ENCODE measurements around the gene VPS13A. TPM values are rescaled to one million over a fixed set of nuclear protein-coding genes. Genes with fewer than 3 reads are reported as not detected.
A peak's percentile ranks its signal among the peaks of the same experiment; 100 is the strongest.

Gene VPS13A
- 10 to 100 TPM; 40.9 to 42.3 TPM for total RNA-seq

GRCh38 chr9:77177143-77177893 is at the start of gene VPS13A:
Gene VPS13A (plus strand): TSS chr9:77177534. CDS start chr9:77177705, 171 bp downstream.
- Mint-ChIP-seq H3K27ac (peak within 1 kb of the TSS; percentile 80), H3K9me3 (no peaks in the 10 kb centered on the region), H3K36me3 (ENCODE audit: low read depth) (peaks cover 6% of the 10 kb centered on the region), H3K27me3 (peaks cover 2% of the 10 kb centered on the region), H3K4me3 (peak within 1 kb of the TSS; percentile 88), H3K4me1 (peaks cover 25% of the 10 kb centered on the region)
- peak; percentile 94 for DNase-seq
- ChIA-PET CTCF (interaction anchor here (0.8 to 3.6 kb wide), 2 partner anchors 10 to 256 kb away, joined by 3 to 31 read pairs; no protein-coding TSS in a partner anchor), POLR2A (interaction anchor here (0.8 to 1.6 kb wide), 3 partner anchors 11 to 299 kb away, joined by 3 to 8 read pairs (median 5); no protein-coding TSS in a partner anchor)

- POLR2A ChIA-PET = no interaction called here
- Mint-ChIP-seq H3K9me3 (no peaks in the 10 kb centered on the region), H3K36me3 (ENCODE audit: low read depth) (no peaks in the 10 kb centered on the region), H3K27me3 (peaks cover 11% of the 10 kb centered on the region), H3K4me3 (no peak overlapping the region), H3K4me1 (no peaks in the 10 kb centered on the region), H3K27ac (no peak overlapping the region)
- no peak for DNase-seq
- CTCF ChIA-PET = no interaction called here
Observed at GRCh38 chr9:77128125-77128789, 49.1 kb upstream of the VPS13A start.

DNA sequence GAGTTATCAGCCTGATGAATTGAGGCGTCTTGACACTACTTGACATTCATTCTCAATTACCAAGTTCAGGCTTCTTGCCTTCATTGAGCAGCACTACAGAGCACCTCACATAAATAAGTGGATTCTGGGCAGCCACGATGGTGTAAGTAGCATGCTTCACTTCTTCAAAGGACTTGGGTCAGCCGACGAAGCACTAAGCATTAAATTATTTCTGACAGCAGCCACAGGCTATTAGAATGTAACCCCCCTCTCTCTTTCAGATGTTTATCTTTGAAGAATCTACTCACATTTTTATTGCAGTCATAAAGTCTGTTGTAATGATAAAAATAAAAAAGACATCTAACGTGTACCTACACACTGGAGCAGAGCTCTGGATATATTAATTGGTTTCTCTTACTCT is 45.9 kb upstream of the VPS13A start:
- ChIA-PET POLR2A (no interaction called here), CTCF (no interaction called here)
- H3K36me3 Mint-ChIP-seq (ENCODE audit: low read depth) = no peaks in the 10 kb centered on the region

DNA sequence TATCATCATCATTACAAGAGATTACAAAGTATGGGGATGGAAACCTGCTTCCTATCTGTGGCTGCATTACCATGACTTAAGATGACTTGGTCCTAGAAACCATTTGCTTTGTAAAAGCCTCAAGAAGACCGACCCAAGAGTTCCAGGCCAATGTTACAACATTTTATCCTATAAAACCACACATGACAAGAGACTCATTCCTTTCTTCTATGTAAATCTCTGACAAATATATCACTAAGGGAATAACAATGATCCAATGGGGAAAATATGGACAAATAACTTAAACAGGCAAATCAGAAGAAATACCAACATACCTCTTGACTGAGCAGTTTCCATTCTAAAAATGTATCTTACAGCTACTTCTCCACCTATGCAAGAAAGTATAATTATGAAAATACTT is 44.3 kb upstream of the VPS13A start:
- POLR2A ChIA-PET = no interaction called here
- Mint-ChIP-seq H3K4me1 (no peaks in the 10 kb centered on the region), H3K4me3 (no peak overlapping the region), H3K27me3 (peaks cover 10% of the 10 kb centered on the region), H3K36me3 (ENCODE audit: low read depth) (no peaks in the 10 kb centered on the region), H3K9me3 (no peaks in the 10 kb centered on the region), H3K27ac (no peak overlapping the region)
- CTCF ChIA-PET = no interaction called here
- no peak for DNase-seq

More for the DNA sequence above, 45.9 kb upstream of the VPS13A start:
- Mint-ChIP-seq H3K9me3 (no peaks in the 10 kb centered on the region), H3K27ac (no peak overlapping the region), H3K4me3 (no peak overlapping the region), H3K4me1 (no peaks in the 10 kb centered on the region), H3K27me3 (peaks cover 10% of the 10 kb centered on the region)
- no peak for DNase-seq

GRCh38 chr9:77142366-77142765 is 35.0 kb upstream of the VPS13A start:
- no peak for DNase-seq
- Mint-ChIP-seq H3K36me3 (ENCODE audit: low read depth) (no peaks in the 10 kb centered on the region), H3K4me1 (no peaks in the 10 kb centered on the region), H3K27ac (no peak overlapping the region), H3K4me3 (no peak overlapping the region), H3K27me3 (no peaks in the 10 kb centered on the region), H3K9me3 (no peaks in the 10 kb centered on the region)
- ChIA-PET CTCF (no interaction called here), POLR2A (no interaction called here)

GRCh38 chr9:77149879-77150278 is 27.5 kb upstream of the VPS13A start:
- ChIA-PET POLR2A (no interaction called here), CTCF (no interaction called here)
- DNase-seq = no peak
- Mint-ChIP-seq H3K9me3 (no peaks in the 10 kb centered on the region), H3K4me3 (no peak overlapping the region), H3K27ac (no peak overlapping the region), H3K4me1 (no peaks in the 10 kb centered on the region), H3K27me3 (peaks cover 8% of the 10 kb centered on the region), H3K36me3 (ENCODE audit: low read depth) (no peaks in the 10 kb centered on the region)

GRCh38 chr9:77152289-77152688 is 25.0 kb upstream of the VPS13A start:
- H3K27ac Mint-ChIP-seq = no peak overlapping the region
- POLR2A ChIA-PET = no interaction called here
- H3K4me3 Mint-ChIP-seq = no peak overlapping the region

GRCh38 chr9:77156646-77157371 is 20.5 kb upstream of the VPS13A start:
- no peaks in the 10 kb centered on the region for H3K4me1 Mint-ChIP-seq
- POLR2A ChIA-PET = no interaction called here
- H3K36me3 Mint-ChIP-seq (ENCODE audit: low read depth) = no peaks in the 10 kb centered on the region
- CTCF ChIA-PET = interaction anchor here (1.0 kb wide), 1 partner anchor 10 kb away, joined by 4 read pairs; no protein-coding TSS in a partner anchor
- peaks cover 18% of the 10 kb centered on the region for H3K27me3 Mint-ChIP-seq
- no peak for DNase-seq
- no peaks in the 10 kb centered on the region for H3K9me3 Mint-ChIP-seq
- no peak overlapping the region for H3K27ac Mint-ChIP-seq
- H3K4me3 Mint-ChIP-seq = no peak overlapping the region

More at GRCh38 chr9:77152289-77152688, 25.0 kb upstream of the VPS13A start:
- CTCF ChIA-PET = interaction anchor here (0.6 to 1.8 kb wide), 4 partner anchors 18 to 342 kb away, joined by 3 to 9 read pairs (median 4); no protein-coding TSS in a partner anchor
- no peaks in the 10 kb centered on the region for H3K36me3 Mint-ChIP-seq (ENCODE audit: low read depth)
- no peak for DNase-seq
- no peaks in the 10 kb centered on the region for H3K9me3 Mint-ChIP-seq
- H3K4me1 Mint-ChIP-seq = no peaks in the 10 kb centered on the region
- peaks cover 12% of the 10 kb centered on the region for H3K27me3 Mint-ChIP-seq

DNA sequence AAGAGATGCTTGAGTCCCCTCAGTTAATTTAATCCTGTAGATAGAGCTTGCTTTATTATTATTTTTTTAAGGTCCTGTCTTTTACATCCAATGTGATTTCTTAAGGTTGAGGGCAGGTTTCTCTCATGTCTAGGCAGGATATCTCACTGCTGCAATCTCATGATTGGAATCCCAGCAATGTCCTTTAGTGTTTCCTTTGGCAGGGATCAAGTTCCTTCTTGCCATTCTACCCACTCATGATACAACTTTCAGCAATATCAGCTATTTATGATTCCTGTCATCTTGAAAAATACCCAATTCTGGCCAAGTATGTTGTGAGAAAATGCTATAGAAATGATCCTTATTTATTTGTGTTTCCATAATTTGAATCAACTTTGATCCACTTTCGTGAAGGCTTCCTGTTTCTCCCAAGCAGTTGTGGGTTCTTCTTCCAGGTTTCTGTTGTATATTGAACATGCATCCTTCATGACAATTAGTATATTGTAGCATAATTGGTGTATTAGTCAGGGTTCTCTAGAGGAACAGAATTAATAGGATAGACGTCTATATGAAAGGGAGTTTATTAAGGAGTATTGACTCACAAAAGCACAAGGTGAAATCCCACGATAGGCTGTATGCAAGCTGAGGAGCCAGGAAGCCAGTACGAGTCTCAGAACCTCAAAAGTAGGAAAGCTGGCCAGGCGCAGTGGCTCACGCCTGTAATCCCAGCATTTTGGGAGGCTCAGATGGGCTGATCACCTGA is 18.4 kb upstream of the VPS13A start:
- no peaks in the 10 kb centered on the region for H3K4me1 Mint-ChIP-seq
- H3K9me3 Mint-ChIP-seq = no peaks in the 10 kb centered on the region
- no peak for DNase-seq
- H3K4me3 Mint-ChIP-seq = no peak overlapping the region
- H3K36me3 Mint-ChIP-seq (ENCODE audit: low read depth) = no peaks in the 10 kb centered on the region
- peaks cover 17% of the 10 kb centered on the region for H3K27me3 Mint-ChIP-seq
- ChIA-PET POLR2A (no interaction called here), CTCF (interaction anchor here (0.8 kb wide), 1 partner anchor 8 kb away, joined by 4 read pairs; no protein-coding TSS in a partner anchor)
- no peak overlapping the region for H3K27ac Mint-ChIP-seq

DNA sequence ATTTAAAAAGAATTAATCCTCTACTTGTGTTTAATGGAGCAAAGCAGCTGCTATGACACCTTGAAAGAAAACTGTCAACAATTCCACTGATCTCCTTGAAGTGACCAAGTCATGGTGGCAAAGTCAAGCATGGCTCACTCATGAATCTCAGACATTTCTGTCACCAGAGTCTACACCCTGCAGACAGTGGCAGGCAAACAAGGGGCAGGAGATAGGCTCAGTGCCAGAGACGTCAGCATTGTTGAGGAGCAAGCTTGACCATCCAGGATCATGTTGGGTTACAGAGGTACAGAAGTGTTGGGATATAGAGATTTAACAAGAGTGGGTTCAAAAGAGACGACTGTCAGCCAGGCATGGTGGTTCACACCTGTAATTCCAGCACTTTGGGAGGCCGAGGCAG is 16.1 kb upstream of the VPS13A start:
- H3K27ac Mint-ChIP-seq = no peak overlapping the region
- no peak for DNase-seq
- H3K36me3 Mint-ChIP-seq (ENCODE audit: low read depth) = no peaks in the 10 kb centered on the region
- H3K9me3 Mint-ChIP-seq = no peaks in the 10 kb centered on the region
- H3K27me3 Mint-ChIP-seq = peaks cover 15% of the 10 kb centered on the region
- no peaks in the 10 kb centered on the region for H3K4me1 Mint-ChIP-seq
- ChIA-PET POLR2A (no interaction called here), CTCF (no interaction called here)
- H3K4me3 Mint-ChIP-seq = no peak overlapping the region

GRCh38 chr9:77161966-77162365 is 15.4 kb upstream of the VPS13A start:
- ChIA-PET POLR2A (no interaction called here), CTCF (interaction anchor here (0.6 to 0.7 kb wide), 2 partner anchors 272 to 326 kb away, joined by 4 read pairs; no protein-coding TSS in a partner anchor)
- no peak overlapping the region for H3K4me3 Mint-ChIP-seq
- peaks cover 15% of the 10 kb centered on the region for H3K27me3 Mint-ChIP-seq
- H3K9me3 Mint-ChIP-seq = no peaks in the 10 kb centered on the region
- no peak overlapping the region for H3K27ac Mint-ChIP-seq
- H3K36me3 Mint-ChIP-seq (ENCODE audit: low read depth) = no peaks in the 10 kb centered on the region
- no peaks in the 10 kb centered on the region for H3K4me1 Mint-ChIP-seq
- no peak for DNase-seq

DNA sequence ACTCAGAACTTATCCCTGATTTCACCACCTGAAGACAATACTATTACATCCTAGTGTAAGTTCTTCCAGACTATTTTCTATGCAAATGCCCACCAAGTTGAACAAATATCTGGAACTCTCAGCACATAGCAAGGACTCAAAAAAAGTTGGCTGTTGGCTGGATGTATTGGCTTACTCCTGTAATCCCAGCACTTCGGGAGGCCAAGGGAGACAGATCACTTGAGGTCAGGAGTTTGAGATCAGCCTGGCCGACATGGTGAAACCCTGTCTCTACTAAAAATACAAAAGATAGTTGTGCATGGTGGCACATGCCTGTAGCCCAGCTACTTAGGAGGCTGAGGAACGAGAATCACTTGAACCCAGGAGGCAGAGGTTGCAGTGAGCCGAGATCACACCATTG is 15.0 kb upstream of the VPS13A start:
- no peak overlapping the region for H3K4me3 Mint-ChIP-seq
- DNase-seq = no peak
- no peaks in the 10 kb centered on the region for H3K9me3 Mint-ChIP-seq
- no peaks in the 10 kb centered on the region for H3K4me1 Mint-ChIP-seq
- H3K27ac Mint-ChIP-seq = no peak overlapping the region
- H3K27me3 Mint-ChIP-seq = peaks cover 15% of the 10 kb centered on the region
- no peaks in the 10 kb centered on the region for H3K36me3 Mint-ChIP-seq (ENCODE audit: low read depth)
- POLR2A ChIA-PET = no interaction called here
- CTCF ChIA-PET = interaction anchor here (0.6 to 0.7 kb wide), 2 partner anchors 272 to 326 kb away, joined by 4 read pairs; no protein-coding TSS in a partner anchor

Data from activated CD4-positive, alpha-beta memory T cell treated with anti-CD3 and anti-CD28 coated beads, Interleukin-2, amount 10 ng/mL, durations not matched to agents 7 days and 5 days (primary cell).